HG03025 (cell line): ENCODE data around the gene SEC24D.
A peak's percentile ranks its signal among the peaks of the same experiment; 100 is the strongest.

Experiments used
- ATAC-seq: cut with Tn5 transposase; IDR thresholded peaks from one replicate; pipeline ENCODE4 v1.9.1; 2021; ENCODE audit warnings: mild to moderate bottlenecking, moderate library complexity; ENCODE audit not compliant: unreplicated experiment, low FRiP score

Gene SEC24D

GRCh38 chr4:118845552-118846050, 9.7 kb upstream of the SEC24D start:
- no peak for ATAC-seq

DNA sequence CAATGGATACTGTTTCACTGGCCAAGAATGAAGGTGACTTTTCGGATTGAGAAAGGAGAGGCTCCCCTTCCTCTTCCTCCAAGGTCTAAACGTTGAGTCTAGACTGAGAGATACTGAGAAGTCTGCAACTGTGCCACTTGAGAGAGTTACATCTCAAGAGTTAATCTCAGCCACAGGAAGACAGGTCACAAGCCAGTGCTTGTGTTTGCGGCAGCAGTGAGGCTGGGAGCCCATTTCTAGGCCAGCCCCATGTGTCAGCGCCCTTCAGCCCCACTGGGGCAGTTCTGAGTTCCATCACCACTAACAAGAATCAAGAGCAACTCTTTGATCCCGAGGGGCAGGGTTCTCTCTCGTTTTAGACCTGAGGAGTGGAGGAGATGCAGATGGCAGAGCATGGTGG, 7.3 kb upstream of the SEC24D start:
- ATAC-seq = no peak

GRCh38 chr4:118842055-118842454, 6.1 kb upstream of the SEC24D start:
- ATAC-seq = no peak

DNA sequence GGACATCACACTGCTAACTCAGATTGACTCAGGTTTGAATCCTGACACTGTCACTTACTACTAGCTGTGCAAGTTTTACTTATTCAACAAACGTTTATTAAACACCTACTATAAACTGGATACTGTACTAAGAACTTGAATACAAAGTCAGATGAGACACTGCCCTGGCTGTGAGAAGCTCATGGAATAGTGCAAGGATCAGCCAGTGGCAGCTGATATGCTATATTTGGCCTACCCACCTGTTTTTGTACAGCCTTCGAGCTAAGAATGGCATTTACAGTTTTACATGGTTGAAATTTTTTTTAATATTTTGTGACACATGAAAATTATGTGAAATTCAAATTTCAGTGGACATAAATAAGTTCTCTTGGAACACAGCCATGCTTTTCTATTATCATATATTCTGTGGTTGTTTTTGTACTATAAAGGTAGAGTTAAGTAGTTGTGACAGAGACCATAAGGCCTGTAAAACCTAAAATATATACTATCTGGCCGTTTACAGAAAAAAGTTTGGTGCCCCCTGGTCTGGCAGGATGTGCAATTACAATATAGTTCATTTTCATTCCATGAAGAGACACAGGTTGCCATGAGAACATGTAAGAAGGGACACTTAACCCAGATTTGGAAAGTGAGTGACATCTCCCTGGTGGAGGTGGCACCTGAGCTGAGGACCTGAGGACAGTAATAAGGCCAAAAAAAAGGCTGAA, 3.4 kb upstream of the SEC24D start:
- no peak for ATAC-seq

DNA sequence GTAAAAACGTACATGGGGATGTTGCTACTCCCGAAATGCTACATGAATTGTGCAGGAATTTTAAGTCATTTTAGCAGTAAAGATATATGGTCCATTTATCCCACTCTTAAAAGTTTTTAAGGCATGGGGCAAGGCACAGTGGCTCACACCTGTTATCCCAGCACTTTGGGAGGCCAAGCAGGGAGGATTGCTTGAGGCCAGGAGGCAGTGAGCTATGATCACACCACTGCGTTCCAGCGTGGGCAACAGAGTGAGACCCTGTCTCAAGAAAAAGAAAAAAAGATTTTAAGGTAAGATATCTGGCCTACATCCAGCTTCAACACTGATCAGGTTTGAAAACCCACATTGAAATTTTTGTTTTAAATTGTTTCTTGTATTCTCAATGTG, 1.2 kb upstream of the SEC24D start:
- no peak for ATAC-seq

DNA sequence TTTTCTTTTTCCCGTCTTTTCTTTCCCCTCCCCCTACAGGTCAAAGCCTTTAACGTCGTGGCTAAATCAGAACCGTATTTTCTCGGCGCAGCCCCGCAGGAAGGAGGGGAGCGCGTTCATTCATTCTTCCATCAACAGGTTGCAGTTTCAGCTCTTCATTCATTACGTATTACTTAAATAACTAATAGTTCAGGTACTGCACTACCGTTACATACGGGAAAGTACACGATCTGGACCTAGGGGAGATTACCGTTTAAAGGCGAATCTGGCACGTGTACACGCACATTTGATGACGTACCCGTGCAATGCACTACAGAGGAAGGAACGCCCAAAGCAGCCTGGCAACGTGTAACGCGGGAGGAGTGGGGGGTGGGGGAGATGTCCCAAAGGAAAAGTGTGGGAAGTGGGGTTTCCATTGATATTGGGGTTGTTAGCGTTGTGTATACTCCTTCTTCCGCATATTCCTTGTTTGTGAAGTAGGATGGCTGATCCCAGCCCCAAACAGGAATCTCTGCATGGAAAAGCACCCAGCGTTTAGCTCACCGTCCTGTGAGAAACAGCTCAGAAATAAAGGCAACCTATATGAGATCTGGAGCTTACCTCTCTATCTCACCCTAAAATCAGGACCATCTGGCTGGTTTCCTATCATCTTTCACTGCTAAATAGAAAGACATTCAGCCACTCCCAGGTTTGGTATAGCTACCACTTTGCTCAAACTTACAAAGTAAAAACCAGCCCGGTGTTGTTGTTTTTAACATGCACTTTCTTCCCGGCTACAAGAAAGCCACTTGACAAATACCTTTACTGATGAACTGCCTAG, 585 bp upstream of the SEC24D start:
- ATAC-seq = peak; percentile 38

DNA sequence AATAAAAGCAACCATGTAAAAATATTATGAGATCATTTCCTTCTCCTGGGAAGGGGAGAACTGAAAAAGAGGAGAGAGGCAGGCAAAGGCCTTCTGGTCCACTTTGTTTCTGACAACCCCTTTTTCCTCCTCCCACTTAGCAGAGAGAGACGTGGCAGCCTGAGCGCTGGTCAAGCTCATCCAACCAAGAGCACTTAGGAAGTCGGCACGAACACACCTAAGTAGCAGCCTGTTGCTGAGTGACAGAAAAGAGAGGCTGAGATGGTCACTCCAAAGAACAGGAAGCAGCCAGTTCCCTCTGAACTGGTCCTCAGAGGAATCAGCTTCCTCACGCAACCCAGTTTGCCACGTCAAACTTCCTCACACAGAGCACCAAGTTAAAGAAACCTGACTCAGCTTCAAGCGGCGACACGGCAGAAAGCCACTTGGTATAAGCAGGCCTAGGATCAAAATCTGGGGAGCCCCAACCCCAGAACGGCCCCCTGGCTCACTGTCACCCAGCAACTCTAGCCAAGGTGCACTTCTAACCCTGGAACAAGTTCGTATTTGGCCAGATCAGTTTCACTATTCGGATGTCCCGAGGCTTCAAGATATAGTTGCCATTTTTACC, 861 bp downstream of the SEC24D start:
- peak; percentile 55 for ATAC-seq

DNA sequence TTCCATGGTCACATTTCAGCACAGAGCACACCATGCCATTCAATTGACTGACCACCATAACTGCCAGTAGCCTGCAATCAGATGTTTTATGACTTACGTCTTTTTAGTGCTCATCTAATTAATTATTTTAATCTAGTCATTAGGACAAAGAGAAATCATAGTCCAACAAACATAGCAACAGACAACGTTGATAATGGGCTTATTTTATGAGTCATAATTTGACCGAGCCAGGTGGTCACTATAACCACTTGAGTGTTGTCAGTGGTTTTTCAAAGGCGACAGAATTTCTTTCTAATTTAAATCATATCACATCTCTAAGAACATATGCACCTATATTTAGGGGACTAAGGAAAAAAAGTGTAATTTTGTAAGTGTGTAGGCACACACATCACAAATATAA, 1.9 kb downstream of the SEC24D start:
- no peak for ATAC-seq

DNA sequence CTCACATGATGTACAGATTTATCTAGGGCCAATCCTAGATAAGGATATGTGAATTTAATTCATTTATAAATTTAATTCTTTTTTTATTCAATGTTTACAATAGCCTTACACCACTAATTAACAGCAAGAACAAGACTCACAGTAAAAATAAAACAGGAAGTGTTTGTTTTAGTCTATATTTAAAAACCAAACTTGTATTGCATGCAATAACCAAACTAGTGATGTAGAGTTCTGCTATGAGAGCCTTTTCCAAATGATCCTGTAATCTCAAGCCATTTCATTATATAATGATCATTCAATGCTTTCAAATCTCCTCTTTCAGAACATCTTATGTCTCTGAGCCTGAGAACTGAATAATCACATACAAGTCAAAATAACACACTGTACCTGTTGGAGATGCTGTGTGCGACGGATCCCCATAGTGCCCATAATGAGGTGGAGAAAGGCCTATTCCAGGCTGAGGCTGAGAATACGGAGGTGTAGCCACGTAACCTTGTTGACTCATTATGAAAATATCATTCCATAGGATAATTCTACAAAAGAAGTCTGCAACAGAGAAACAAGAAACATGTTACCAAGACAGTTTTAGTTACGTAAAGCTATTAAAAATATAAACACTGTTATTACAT, 2.6 kb downstream of the SEC24D start:
- no peak for ATAC-seq

DNA sequence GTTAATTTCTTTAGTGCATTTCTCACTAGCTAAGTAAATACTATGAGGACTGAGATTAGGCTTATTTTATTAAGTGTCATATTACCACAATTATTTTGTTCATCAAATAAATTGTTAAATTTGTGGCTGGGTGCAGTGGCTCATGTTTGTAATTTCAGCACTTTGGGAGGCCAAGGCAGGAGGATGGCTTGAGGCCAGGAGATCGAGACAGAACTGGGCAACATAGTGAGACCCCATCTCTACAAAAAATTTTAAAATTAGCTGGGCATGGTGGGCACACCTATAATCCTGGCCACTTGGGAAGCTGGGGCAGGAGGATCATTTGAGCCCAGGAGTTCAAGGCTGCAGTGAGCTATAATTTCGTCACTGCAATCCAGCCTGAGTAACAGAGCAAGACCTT, 6.8 kb downstream of the SEC24D start:
- no peak for ATAC-seq

DNA sequence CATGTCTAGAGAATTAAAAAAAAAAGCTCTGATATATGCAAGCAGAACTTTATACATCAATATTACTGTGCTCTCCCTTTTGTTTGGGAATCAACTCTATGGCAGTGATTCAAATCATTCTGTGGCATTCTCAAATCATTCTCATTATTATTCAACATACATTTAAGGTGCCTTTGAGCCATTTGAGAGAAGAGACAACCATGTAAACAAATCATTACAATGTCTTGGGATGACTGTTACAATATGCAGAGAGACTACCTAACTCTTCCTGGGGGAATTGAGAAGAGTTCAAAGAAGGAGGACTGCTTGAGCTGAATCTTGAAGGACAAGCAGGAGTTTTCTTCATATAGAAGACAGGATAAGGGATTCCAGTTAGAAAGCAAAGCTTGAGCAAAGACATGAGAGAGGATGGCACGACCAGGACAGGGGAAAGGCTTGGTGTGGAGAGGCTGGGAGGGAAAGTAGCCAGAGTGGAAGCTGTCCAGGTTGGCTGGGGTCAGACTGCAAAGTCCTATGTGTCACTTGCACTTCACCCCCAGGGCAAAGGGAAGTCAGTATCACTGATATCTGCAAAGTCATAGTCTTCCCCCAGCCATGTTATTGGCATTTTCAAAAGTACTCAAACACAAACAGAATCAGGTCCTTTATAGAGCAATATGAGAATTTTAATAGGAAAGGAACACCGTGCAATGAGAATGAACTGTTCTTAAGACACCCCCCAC, 9.0 kb downstream of the SEC24D start:
- no peak for ATAC-seq

- ATAC-seq = peak; percentile 72
Measured at GRCh38 chr4:118825799-118826198, 10.1 kb downstream of the SEC24D start.

- no peak for ATAC-seq
Measured at GRCh38 chr4:118824141-118824540, 11.8 kb downstream of the SEC24D start.

DNA sequence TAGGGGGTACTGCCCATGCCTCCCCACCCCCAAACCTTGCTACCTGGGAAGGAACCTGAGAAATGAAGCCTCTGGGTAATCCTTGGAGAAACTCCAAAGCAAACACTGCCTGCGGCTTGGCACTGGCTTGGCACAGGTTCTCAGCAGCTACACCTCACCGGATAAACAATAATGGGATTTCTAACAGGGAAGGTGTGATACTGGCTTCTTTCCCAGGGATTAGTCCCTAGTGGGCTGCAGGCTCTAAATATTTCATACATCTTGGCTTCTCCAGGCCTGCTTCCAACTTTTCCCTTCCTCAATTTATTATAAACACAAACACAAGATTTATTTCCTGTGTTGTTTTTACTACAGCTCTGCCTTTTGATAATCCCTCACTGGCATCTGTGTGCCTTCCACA, 12.5 kb downstream of the SEC24D start:
- no peak for ATAC-seq

GRCh38 chr4:118821590-118822293, 14.2 kb downstream of the SEC24D start:
- ATAC-seq = no peak

- ATAC-seq = no peak
Measured at GRCh38 chr4:118817178-118817930, 18.6 kb downstream of the SEC24D start.

- no peak for ATAC-seq
Measured at GRCh38 chr4:118816538-118817177, 19.3 kb downstream of the SEC24D start.

- no peak for ATAC-seq
Measured at GRCh38 chr4:118814891-118815290, 21.0 kb downstream of the SEC24D start.

GRCh38 chr4:118814058-118814457, 21.9 kb downstream of the SEC24D start:
- no peak for ATAC-seq
